ENCODE measurements around the gene HPSE2.
"Not testable (repeated sequence)": the region's sequence is repeated elsewhere in the genome, so short reads cannot be mapped to it uniquely, and the experiment has no call there.

DNA sequence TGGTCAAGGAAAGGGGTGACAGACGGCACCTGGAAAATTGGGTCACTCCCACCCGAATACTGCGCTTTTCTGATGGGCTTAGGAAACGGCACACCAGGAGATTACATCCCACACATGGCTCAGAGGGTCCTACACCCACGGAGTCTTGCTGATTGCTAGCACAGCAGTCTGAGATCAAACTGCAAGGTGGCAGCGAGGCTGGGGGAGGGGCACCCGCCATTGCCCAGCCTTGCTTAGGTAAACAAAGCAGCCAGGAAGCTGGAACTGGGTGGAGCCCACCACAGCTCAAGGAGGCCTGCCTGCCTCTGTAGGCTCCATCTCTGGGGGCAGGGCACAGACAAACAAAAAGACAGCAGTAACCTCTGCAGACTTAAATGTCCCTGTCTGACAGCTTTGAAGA lies 694.1 kb downstream of the HPSE2 start:
- TF ChIP-seq, protein P1, sequence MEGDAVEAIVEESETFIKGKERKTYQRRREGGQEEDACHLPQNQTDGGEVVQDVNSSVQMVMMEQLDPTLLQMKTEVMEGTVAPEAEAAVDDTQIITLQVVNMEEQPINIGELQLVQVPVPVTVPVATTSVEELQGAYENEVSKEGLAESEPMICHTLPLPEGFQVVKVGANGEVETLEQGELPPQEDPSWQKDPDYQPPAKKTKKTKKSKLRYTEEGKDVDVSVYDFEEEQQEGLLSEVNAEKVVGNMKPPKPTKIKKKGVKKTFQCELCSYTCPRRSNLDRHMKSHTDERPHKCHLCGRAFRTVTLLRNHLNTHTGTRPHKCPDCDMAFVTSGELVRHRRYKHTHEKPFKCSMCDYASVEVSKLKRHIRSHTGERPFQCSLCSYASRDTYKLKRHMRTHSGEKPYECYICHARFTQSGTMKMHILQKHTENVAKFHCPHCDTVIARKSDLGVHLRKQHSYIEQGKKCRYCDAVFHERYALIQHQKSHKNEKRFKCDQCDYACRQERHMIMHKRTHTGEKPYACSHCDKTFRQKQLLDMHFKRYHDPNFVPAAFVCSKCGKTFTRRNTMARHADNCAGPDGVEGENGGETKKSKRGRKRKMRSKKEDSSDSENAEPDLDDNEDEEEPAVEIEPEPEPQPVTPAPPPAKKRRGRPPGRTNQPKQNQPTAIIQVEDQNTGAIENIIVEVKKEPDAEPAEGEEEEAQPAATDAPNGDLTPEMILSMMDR (IDR thresholded peaks at IDR 0.05; ENCODE audit: insufficient read depth, low read length, poor library complexity, severe bottlenecking) = not testable (repeated sequence)
- TF ChIP-seq EZH2phosphoT487 (conservative IDR thresholded peaks at IDR 0.05; ENCODE audit: low read length) = not testable (repeated sequence)
